Transverse colon (tissue), 4 donors: ENCODE measurements around the gene MYH9. TPM values are rescaled to one million over a fixed set of nuclear protein-coding genes. Genes with fewer than 3 reads are reported as not detected.

Source experiments
- DNase-seq: peaks from one replicate; pipeline ENCODE4 v3.0.0-alpha.2; 2019
- H3K27ac ChIP-seq, 4 donors: fragments of 200-600 bp; sonication (generic); 2 replicates each; pipeline ENCODE4 v1.5.1; 2016 to 2018; ENCODE audit warnings: inconsistent platforms in 4 of 4
- H3K27me3 ChIP-seq: fragments of 200-600 bp; sonication (generic); 2 replicates; pipeline ENCODE4 v1.5.1; 2017; ENCODE audit warnings: inconsistent platforms
- H3K36me3 ChIP-seq, 4 donors: fragments of 200-600 bp; sonication (generic); 2 replicates each; pipeline ENCODE4 v1.5.1; 2017 to 2019; ENCODE audit warnings: inconsistent platforms in 4 of 4
- H3K4me1 ChIP-seq, 4 donors: fragments of 200-600 bp; sonication (generic); 2 replicates each; pipeline ENCODE4 v1.5.1; 2017 to 2020; ENCODE audit warnings: inconsistent platforms in 4 of 4
- H3K4me3 ChIP-seq, 4 donors: fragments of 200-600 bp; sonication (generic); 1 replicate in 1 of 4; 2 replicates in 3 of 4; pipeline versions ENCODE4 v1.5.1 to v1.6.1; 2017 to 2019; ENCODE audit warnings: inconsistent platforms in 4 of 4
- H3K9me3 ChIP-seq, 2 donors: fragments of 200-600 bp; sonication (generic); 2 replicates each; pipeline ENCODE4 v1.5.1; 2017 to 2019; ENCODE audit warnings: inconsistent platforms in 2 of 2
- CTCF ChIP-seq, 5 experiments: fragments of 200-600 bp in 3 of 5; fragments of 450-650 bp in 2 of 5; sonication (generic) in 3 of 5; IDR thresholded peaks; 1 replicate in 2 of 5; 2 replicates in 3 of 5; pipeline ENCODE4 v1.5.1; 2016 to 2017; ENCODE audit warnings: antibody characterized with exemption in 5 of 5, inconsistent platforms in 3 of 5, mild to moderate bottlenecking in 2 of 5, moderate library complexity in 1 of 5
- EP300 ChIP-seq: sonication (generic); formaldehyde crosslinking; IDR thresholded peaks from one replicate; pipeline ENCODE4 v1.6.1; 2017; ENCODE audit warnings: antibody characterized with exemption, low read depth
- POLR2A ChIP-seq: fragments of 450-650 bp; IDR thresholded peaks from one replicate; pipeline ENCODE4 v1.6.1; 2016; ENCODE audit warnings: antibody characterized with exemption, mild to moderate bottlenecking, moderate library complexity
- POLR2AphosphoS5 ChIP-seq, 3 donors: sonication (generic); formaldehyde crosslinking; IDR thresholded peaks; one replicate each; pipeline ENCODE4 v1.6.1; 2016; ENCODE audit warnings: antibody characterized with exemption in 3 of 3
- WGBS, 2 donors: methylation state at CpG; one replicate each; pipeline ENCODE4 v1.1.5; 2018; ENCODE audit warnings: low coverage in 1 of 2; 5-methylcytosine and 5-hydroxymethylcytosine counted together
- in situ Hi-C, 4 donors: fragments of 200-750 bp; cut with MboI; loops; one replicate each; pipeline versions ENCODE4 v1.15.0 to v1.15.1; 2017; ENCODE audit warnings: low sequenced_read_pairs in 3 of 4, low pct_ligation_motif_present in 1 of 4, low pct_unique_long_range_greater_than_20kb in 1 of 4
- intact Hi-C: fragments of 100-400 bp; cut with DNase I; formaldehyde crosslinking; loops from one replicate; pipeline ENCODE4 v1.15.1; 2023; ENCODE audit warnings: low total_unique reads
- total RNA-seq, 4 donors: library from RNA; depleted of rRNA; stranded (reverse); fragments of >200 nt; gene quantifications; one replicate each; pipeline ENCODE4 v1.1.0, GENCODE V29; 2016

Gene MYH9
- total RNA-seq, 4 donors from 2014 or later: 385 to 511 (median 460) TPM

GRCh38 chr22:36351921-36352802 is 35.6 kb downstream of the MYH9 start:
- no peak for DNase-seq
- no peaks in the 10 kb centered on the region for H3K9me3 ChIP-seq
- intact Hi-C loops: no loop called here
- 59% methylated on average over 22 of the region's 22 CpGs; no CpG with 5 or more reads in 1 of the 2 donors for WGBS, 2 donors
- TF ChIP-seq CTCF (IDR thresholded peaks at IDR 0.05): no peak
- H3K27me3 ChIP-seq: no peaks in the 10 kb centered on the region
- in situ Hi-C loops: no loop called here
- H3K36me3 ChIP-seq: no peaks in the 10 kb centered on the region
- H3K4me1 ChIP-seq: peaks cover 69 to 94% (median 74%) of the 10 kb centered on the region in 4 donors
- H3K4me3 ChIP-seq: no peak overlapping the region
- peak overlapping the region; percentile 96 to 100 (median 98) for H3K27ac ChIP-seq

- Histone ChIP-seq H3K4me1 (peaks cover 60 to 95% (median 71%) of the 10 kb centered on the region in 4 donors), H3K27ac (peak overlapping the region; percentile 96 to 100 (median 98)), H3K36me3 (peaks cover 0 to 7% (median 0%) of the 10 kb centered on the region in 4 donors), H3K9me3 (no peaks in the 10 kb centered on the region), H3K27me3 (no peaks in the 10 kb centered on the region), H3K4me3 (no peak overlapping the region)
- WGBS, 2 donors: 52% methylated on average over 13 of the region's 14 CpGs; no CpG with 5 or more reads in 1 of the 2 donors
- in situ Hi-C loops: no loop called here
- intact Hi-C loops: no loop called here
- no peak for TF ChIP-seq POLR2A
- no peak for TF ChIP-seq EP300
- no peak for TF ChIP-seq POLR2AphosphoS5 (IDR thresholded peaks at IDR 0.05)
- peak in 1 of 5 experiments; percentile 17 for TF ChIP-seq CTCF (IDR thresholded peaks at IDR 0.05)
- DNase-seq: no peak
Observed at GRCh38 chr22:36350751-36351594, 36.8 kb downstream of the MYH9 start.

- in situ Hi-C loops (loop anchor here in 1 of 4 donors (10.0 kb wide), 1 partner anchor 65 kb away; no protein-coding TSS in a partner anchor), intact Hi-C loops (no loop called here)
- no peak for TF ChIP-seq POLR2AphosphoS5 (IDR thresholded peaks at IDR 0.05)
- TF ChIP-seq EP300: no peak
- TF ChIP-seq POLR2A: no peak
- no peak for TF ChIP-seq CTCF (IDR thresholded peaks at IDR 0.05)
- 78 to 92% methylated on average over 2 of the region's 2 CpGs for WGBS, 2 donors
- no peak overlapping the region for H3K4me3 ChIP-seq
- H3K4me1 ChIP-seq: peaks cover 61 to 96% (median 69%) of the 10 kb centered on the region in 4 donors
- DNase-seq: no peak
- H3K9me3 ChIP-seq: no peaks in the 10 kb centered on the region
- H3K27ac ChIP-seq: peak overlapping the region; percentile 96 to 100 (median 98)
- peaks cover 0 to 7% (median 1%) of the 10 kb centered on the region in 4 donors for H3K36me3 ChIP-seq
- H3K27me3 ChIP-seq: no peaks in the 10 kb centered on the region
Observed at GRCh38 chr22:36349726-36350125, 38.0 kb downstream of the MYH9 start.

- H3K4me3 ChIP-seq: no peak overlapping the region
- H3K27me3 ChIP-seq: no peaks in the 10 kb centered on the region
- in situ Hi-C loops: loop anchor here in 1 of 4 donors (10.0 kb wide), 1 partner anchor 64 kb away; no protein-coding TSS in a partner anchor
- intact Hi-C loops: no loop called here
- H3K36me3 ChIP-seq: peaks cover 0 to 11% (median 1%) of the 10 kb centered on the region in 4 donors
- DNase-seq: no peak
- no peak for TF ChIP-seq POLR2AphosphoS5 (IDR thresholded peaks at IDR 0.05)
- TF ChIP-seq CTCF (IDR thresholded peaks at IDR 0.05): no peak
- TF ChIP-seq POLR2A: no peak
- no peak for TF ChIP-seq EP300
- H3K27ac ChIP-seq: peak overlapping the region; percentile 96 to 100 (median 98)
- WGBS, 2 donors: 76% methylated on average over 14 of the region's 14 CpGs; no CpG with 5 or more reads in 1 of the 2 donors
- peaks cover 60 to 96% (median 69%) of the 10 kb centered on the region in 4 donors for H3K4me1 ChIP-seq
- no peaks in the 10 kb centered on the region for H3K9me3 ChIP-seq
Observed at GRCh38 chr22:36348760-36349159, 39.0 kb downstream of the MYH9 start.
